AG04450 (cell line): Measurements from ENCODE around the gene NUP155. TPM values are rescaled to one million over a fixed set of nuclear protein-coding genes. Genes with fewer than 3 reads are reported as not detected.

Experiments
- CTCF ChIA-PET: fragments of 300-600, 350-600 bp; formaldehyde crosslinking; extraction: SDS; loops from one replicate; lab custom pipeline; 2022; ENCODE audit warnings: antibody characterized with exemption, inconsistent platforms; lab: Charles Lee
- POLR2A ChIA-PET: fragments of 350-600 bp; formaldehyde crosslinking; extraction: SDS; loops from one replicate; lab custom pipeline; 2021; ENCODE audit warnings: antibody characterized with exemption, inconsistent platforms; lab: Yijun Ruan, JAX
- DNase-seq: peaks from one replicate; pipeline ENCODE4 v3.0.0-alpha.2; 2011; ENCODE audit warnings: low read depth, low spot score
- H3K27ac ChIP-seq: one replicate; pipeline ENCODE4 v1.5.1; 2012; ENCODE audit warnings: low read depth, low read length, control low read depth
- H3K27me3 ChIP-seq: one replicate; pipeline ENCODE4 v1.6.0; 2012; ENCODE audit warnings: low read length; ENCODE audit not compliant: control insufficient read depth, insufficient read depth
- H3K4me3 ChIP-seq: 2 replicates; pipeline ENCODE4 v1.5.1; 2011; ENCODE audit warnings: mild to moderate bottlenecking, low read depth, low read length, control low read depth
- H3K9me3 ChIP-seq: 2 replicates; pipeline ENCODE4 v1.5.1; 2012; ENCODE audit warnings: low read length; ENCODE audit not compliant: control insufficient read depth, insufficient read depth
- CTCF ChIP-seq: IDR thresholded peaks from 2 replicates; pipeline ENCODE4 v1.5.1; 2011; ENCODE audit warnings: low read depth, low read length, control low read depth, inconsistent platforms
- polyA plus RNA-seq: library from polyadenylated mRNA; depleted of rRNA; stranded (reverse); fragments of >200 nt; gene quantifications from 2 replicates; pipeline ENCODE4 v1.2.3, GENCODE V29; 2011

NUP155 gene
- polyA plus RNA-seq, 1 experiment: 18.5 TPM

- ChIA-PET POLR2A (no interaction called here), CTCF (interaction anchor here (0.7 kb wide), 1 partner anchor 1011 kb away, joined by 3 read pairs; no protein-coding TSS in a partner anchor)
- Histone ChIP-seq H3K4me3 (no peak overlapping the region), H3K27ac (no peak overlapping the region), H3K27me3 (no peaks in the 10 kb centered on the region), H3K9me3 (no peaks in the 10 kb centered on the region)
- no peak for DNase-seq
- no peak for TF ChIP-seq CTCF
Measured at GRCh38 chr5:37254581-37254980, 116.3 kb downstream of the NUP155 start.

GRCh38 chr5:37251665-37252064 lies 119.2 kb downstream of the NUP155 start:
- no peak for TF ChIP-seq CTCF
- H3K4me3 ChIP-seq: no peak overlapping the region
- DNase-seq: no peak
- H3K27me3 ChIP-seq: no peaks in the 10 kb centered on the region
- no peaks in the 10 kb centered on the region for H3K9me3 ChIP-seq
- no peak overlapping the region for H3K27ac ChIP-seq
- ChIA-PET CTCF (no interaction called here), POLR2A (no interaction called here)

- no peaks in the 10 kb centered on the region for H3K9me3 ChIP-seq
- DNase-seq: no peak
- ChIA-PET CTCF (interaction anchor here (0.6 kb wide), 1 partner anchor 121 kb away, joined by 3 read pairs; no protein-coding TSS in a partner anchor), POLR2A (interaction anchor here (0.8 kb wide), 2 partner anchors 27 to 121 kb away, joined by 3 to 4 read pairs; partner anchors contain the start of gene NUP155)
- TF ChIP-seq CTCF: no peak
- H3K4me3 ChIP-seq: peak overlapping the region; percentile 79
- H3K27ac ChIP-seq: no peak overlapping the region
- H3K27me3 ChIP-seq: no peaks in the 10 kb centered on the region
Measured at GRCh38 chr5:37249815-37250164, 121.1 kb downstream of the NUP155 start.

GRCh38 chr5:37248970-37249814 lies 121.7 kb downstream of the NUP155 start, which contains the start of gene CPLANE1:
Gene CPLANE1 (minus strand): TSS chr5:37249376. CDS start chr5:37247698, 1,678 bp downstream.
- TF ChIP-seq CTCF: no peak
- POLR2A ChIA-PET: interaction anchor here (0.5 to 0.8 kb wide), 3 partner anchors 26 to 266 kb away, joined by 3 to 5 read pairs (median 4); partner anchors contain the start of gene NUP155
- CTCF ChIA-PET: interaction anchor here (0.5 kb wide), 1 partner anchor 129 kb away, joined by 3 read pairs; no protein-coding TSS in a partner anchor
- Histone ChIP-seq H3K4me3 (peak within 1 kb of the TSS; percentile 79), H3K27ac (peak within 1 kb of the TSS; percentile 91), H3K9me3 (no peaks in the 10 kb centered on the region), H3K27me3 (no peaks in the 10 kb centered on the region)
- peak; percentile 29 for DNase-seq
